Aorta (tissue), 5 donors: Measurements from ENCODE around the gene LRMDA. TPM values are rescaled to one million over a fixed set of nuclear protein-coding genes. Genes with fewer than 3 reads are reported as not detected.
A peak's percentile ranks its signal among the peaks of the same experiment; 100 is the strongest.

Experiments
- ATAC-seq: fragments of 200-7000 bp; cut with Tn5 transposase; one replicate; pipeline ENCODE4 v1.9.1; 2022; ENCODE audit warnings: moderate library complexity; ENCODE audit not compliant: low FRiP score
- DNase-seq, 2 donors: peaks; one replicate each; pipeline ENCODE4 v3.0.0-alpha.2; 2020
- H3K27ac ChIP-seq, 2 donors: one replicate each; pipeline ENCODE4 v1.5.1; 2013; ENCODE audit warnings: low read length in 2 of 2, mild to moderate bottlenecking in 2 of 2, moderate library complexity in 2 of 2, control low read depth in 1 of 2, inconsistent platforms in 1 of 2, low read depth in 1 of 2
- H3K27me3 ChIP-seq, 2 donors: one replicate each; pipeline ENCODE4 v1.6.1; 2013; ENCODE audit warnings: control low read depth in 1 of 2, low read length in 1 of 2, mild to moderate bottlenecking in 1 of 2, moderate library complexity in 1 of 2; ENCODE audit not compliant: insufficient read depth in 2 of 2, control insufficient read depth in 1 of 2
- H3K36me3 ChIP-seq, 2 donors: one replicate each; pipeline ENCODE4 v1.6.1; 2013; ENCODE audit warnings: control low read depth in 1 of 2, low read length in 1 of 2, mild to moderate bottlenecking in 1 of 2; ENCODE audit not compliant: insufficient read depth in 2 of 2, control insufficient read depth in 1 of 2
- H3K4me1 ChIP-seq, 2 donors: one replicate each; pipeline ENCODE4 v1.6.1; 2013; ENCODE audit warnings: low read length in 2 of 2, control low read depth in 1 of 2, mild to moderate bottlenecking in 1 of 2, moderate library complexity in 1 of 2; ENCODE audit not compliant: insufficient read depth in 2 of 2, control insufficient read depth in 1 of 2
- H3K4me3 ChIP-seq, 2 donors: one replicate each; pipeline ENCODE4 v1.5.1; 2013; ENCODE audit warnings: low read length in 2 of 2, control low read depth in 1 of 2, mild to moderate bottlenecking in 1 of 2
- H3K9me3 ChIP-seq: one replicate; pipeline ENCODE4 v1.6.1; 2013; ENCODE audit warnings: mild to moderate bottlenecking, low read length; ENCODE audit not compliant: control insufficient read depth
- WGBS, 2 donors: extraction: QIAGEN DNeasy Blood & Tissue Kit; methylation state at CpG; one replicate each; pipeline ENCODE4 v1.1.7; 2013; 5-methylcytosine and 5-hydroxymethylcytosine counted together
- intact Hi-C, 2 donors: fragments of 100-400 bp; cut with DNase I; formaldehyde crosslinking; loops; one replicate each; pipeline versions ENCODE4 v1.14.2 to v1.15.0; 2022
- polyA plus RNA-seq, 2 donors: library from polyadenylated mRNA; stranded (reverse); fragments of 200-250 nt; gene quantifications; one replicate each; pipeline ENCODE4 v1.2.3, GENCODE V29; 2013
- total RNA-seq, 2 donors: library from RNA; stranded (reverse); fragmentation: NEBNext Ultra II Directional; extraction: Animal tissue kit (Norgen Biotek cat#: 25700); gene quantifications; one replicate each; pipeline ENCODE4 v1.2.1, GENCODE V29; 2021
- donor health status: healthy with polysubstance abuse.
- donor health status: Bipolar disorder and iron deficiency.
- donor health status: DM: no; HTN: no; CAD: no.
- donor health status: DM: no; HTN: no; CAD: no.
- donor health status: DM: yes; HTN: yes; CAD: no.

Gene LRMDA
- total and polyA plus RNA-seq, 4 donors = 7.4 to 25.7 (median 14.7) TPM

- Histone ChIP-seq H3K4me1 (peaks cover 4 to 6% of the 10 kb centered on the region in 2 donors), H3K36me3 (no peaks in the 10 kb centered on the region), H3K27ac (no peak overlapping the region), H3K9me3 (no peaks in the 10 kb centered on the region), H3K27me3 (no peaks in the 10 kb centered on the region), H3K4me3 (no peak overlapping the region)
- WGBS, 2 donors = 94 to 95% methylated on average over 14 of the region's 14 CpGs
- DNase-seq (no peak), ATAC-seq (no peak)
- intact Hi-C loops = no loop called here
Measured at GRCh38 chr10:76315240-76315639, 883.8 kb downstream of the LRMDA start.

GRCh38 chr10:76316234-76316633 lies 884.8 kb downstream of the LRMDA start:
- no peak for DNase-seq
- no peaks in the 10 kb centered on the region for H3K36me3 ChIP-seq
- H3K27me3 ChIP-seq = no peaks in the 10 kb centered on the region
- H3K27ac ChIP-seq = no peak overlapping the region
- H3K4me1 ChIP-seq = peaks cover 4 to 6% of the 10 kb centered on the region in 2 donors
- ATAC-seq = no peak
- H3K9me3 ChIP-seq = no peaks in the 10 kb centered on the region
- WGBS, 2 donors = 94 to 97% methylated on average over 12 of the region's 12 CpGs
- no peak overlapping the region for H3K4me3 ChIP-seq
- intact Hi-C loops = no loop called here

GRCh38 chr10:76317078-76317477 lies 885.7 kb downstream of the LRMDA start:
- no peak overlapping the region for H3K27ac ChIP-seq
- intact Hi-C loops = no loop called here
- WGBS, 2 donors = 97 to 98% methylated on average over 4 of the region's 4 CpGs

GRCh38 chr10:76318211-76318610 lies 886.8 kb downstream of the LRMDA start:
- no peaks in the 10 kb centered on the region for H3K4me1 ChIP-seq
- H3K27me3 ChIP-seq = no peaks in the 10 kb centered on the region
- ATAC-seq = peak; percentile 43
- intact Hi-C loops = no loop called here
- 8 to 19% methylated on average over 2 of the region's 2 CpGs for whole genome bisulfite sequencing, 2 donors
- H3K4me3 ChIP-seq = no peak overlapping the region
- H3K27ac ChIP-seq = peak overlapping the region; percentile 77 to 84
- H3K36me3 ChIP-seq = no peaks in the 10 kb centered on the region
- DNase-seq = no peak
- H3K9me3 ChIP-seq = no peaks in the 10 kb centered on the region

More at GRCh38 chr10:76317078-76317477, 885.7 kb downstream of the LRMDA start:
- Histone ChIP-seq H3K4me1 (no peaks in the 10 kb centered on the region), H3K9me3 (no peaks in the 10 kb centered on the region), H3K27me3 (no peaks in the 10 kb centered on the region), H3K36me3 (no peaks in the 10 kb centered on the region), H3K4me3 (no peak overlapping the region)
- no peak for ATAC-seq
- no peak for DNase-seq

GRCh38 chr10:76319661-76320060 lies 888.2 kb downstream of the LRMDA start:
- DNase-seq (no peak), ATAC-seq (no peak)
- Histone ChIP-seq H3K27ac (no peak overlapping the region), H3K4me1 (peaks cover 0 to 4% of the 10 kb centered on the region in 2 donors), H3K9me3 (no peaks in the 10 kb centered on the region), H3K4me3 (no peak overlapping the region), H3K36me3 (no peaks in the 10 kb centered on the region), H3K27me3 (no peaks in the 10 kb centered on the region)
- intact Hi-C loops = no loop called here
- WGBS, 2 donors = 96 to 97% methylated on average over 4 of the region's 4 CpGs

GRCh38 chr10:76324283-76324682 lies 892.9 kb downstream of the LRMDA start:
- intact Hi-C loops = no loop called here
- no peak overlapping the region for H3K4me3 ChIP-seq
- ATAC-seq (peak; percentile 71), DNase-seq (peak in 1 of 2 donors; percentile 70)
- no peaks in the 10 kb centered on the region for H3K27me3 ChIP-seq
- H3K36me3 ChIP-seq = no peaks in the 10 kb centered on the region
- WGBS, 2 donors = 3 to 6% methylated on average over 6 of the region's 6 CpGs
- peaks cover 0 to 7% of the 10 kb centered on the region in 2 donors for H3K4me1 ChIP-seq
- no peak overlapping the region for H3K27ac ChIP-seq
- no peaks in the 10 kb centered on the region for H3K9me3 ChIP-seq

GRCh38 chr10:76327441-76327840 lies 896.0 kb downstream of the LRMDA start:
- Histone ChIP-seq H3K36me3 (no peaks in the 10 kb centered on the region), H3K9me3 (no peaks in the 10 kb centered on the region), H3K4me3 (no peak overlapping the region), H3K27ac (no peak overlapping the region), H3K4me1 (peaks cover 0 to 10% of the 10 kb centered on the region in 2 donors), H3K27me3 (no peaks in the 10 kb centered on the region)
- intact Hi-C loops = no loop called here
- 96 to 98% methylated on average over 2 of the region's 2 CpGs for WGBS, 2 donors
- ATAC-seq (no peak), DNase-seq (no peak)

GRCh38 chr10:76328348-76328747 lies 896.9 kb downstream of the LRMDA start:
- H3K27me3 ChIP-seq = no peaks in the 10 kb centered on the region
- H3K36me3 ChIP-seq = no peaks in the 10 kb centered on the region
- ATAC-seq = no peak
- H3K4me1 ChIP-seq = peaks cover 0 to 10% of the 10 kb centered on the region in 2 donors
- intact Hi-C loops = no loop called here
- no peaks in the 10 kb centered on the region for H3K9me3 ChIP-seq
- no peak for DNase-seq
- H3K4me3 ChIP-seq = no peak overlapping the region
- WGBS, 2 donors = 97 to 98% methylated on average over 2 of the region's 2 CpGs
- H3K27ac ChIP-seq = no peak overlapping the region

GRCh38 chr10:76329891-76330575 lies 898.6 kb downstream of the LRMDA start:
- intact Hi-C loops = no loop called here

More at GRCh38 chr10:76329891-76330575, 898.6 kb downstream of the LRMDA start:
- Histone ChIP-seq H3K4me1 (peaks cover 0 to 4% of the 10 kb centered on the region in 2 donors), H3K27me3 (no peaks in the 10 kb centered on the region), H3K9me3 (no peaks in the 10 kb centered on the region), H3K36me3 (no peaks in the 10 kb centered on the region), H3K27ac (no peak overlapping the region), H3K4me3 (no peak overlapping the region)
- 64 to 66% methylated on average over 5 of the region's 5 CpGs for WGBS, 2 donors
- ATAC-seq (no peak), DNase-seq (no peak)
